ENCODE measurements around the gene TGFBI. TPM values are rescaled to one million over a fixed set of nuclear protein-coding genes. Genes with fewer than 3 reads are reported as not detected.

The TGFBI gene
- total RNA-seq, 1 experiment from 2014 or later, result 142 TPM

- H3K4me3 ChIP-seq (ENCODE audit: low read depth, low read length), result no peak overlapping the region
- Mint-ChIP-seq H3K9me3 (ENCODE audit: unreplicated experiment) (no peaks in the 10 kb centered on the region), H3K27ac (ENCODE audit: unreplicated experiment) (no peak overlapping the region), H3K4me3 (ENCODE audit: unreplicated experiment) (no peak overlapping the region), H3K4me1 (ENCODE audit: low read depth, unreplicated experiment) (no peaks in the 10 kb centered on the region), H3K27me3 (ENCODE audit: insufficient read depth, unreplicated experiment) (peaks cover 3% of the 10 kb centered on the region), H3K36me3 (ENCODE audit: insufficient read depth, unreplicated experiment) (no peaks in the 10 kb centered on the region)
- no peak for DNase-seq
- ChIA-PET POLR2A (no interaction called here), CTCF (no interaction called here)
- H3K36me3 ChIP-seq (ENCODE audit: control insufficient read depth, insufficient read depth, low read length), result no peaks in the 10 kb centered on the region
- H3K9me3 ChIP-seq, result no peaks in the 10 kb centered on the region
- BruUV-seq (replicated peaks), result no TSS peak
- intact Hi-C loops (cut with micrococcal nuclease; ENCODE audit: unreplicated experiment), result no loop called here
- no peaks in the 10 kb centered on the region for H3K4me1 ChIP-seq
- H3K27me3 ChIP-seq (replicated peaks; ENCODE audit: control insufficient read depth, insufficient read depth, low read length), result no peaks in the 10 kb centered on the region
- TF ChIP-seq, protein P1, sequence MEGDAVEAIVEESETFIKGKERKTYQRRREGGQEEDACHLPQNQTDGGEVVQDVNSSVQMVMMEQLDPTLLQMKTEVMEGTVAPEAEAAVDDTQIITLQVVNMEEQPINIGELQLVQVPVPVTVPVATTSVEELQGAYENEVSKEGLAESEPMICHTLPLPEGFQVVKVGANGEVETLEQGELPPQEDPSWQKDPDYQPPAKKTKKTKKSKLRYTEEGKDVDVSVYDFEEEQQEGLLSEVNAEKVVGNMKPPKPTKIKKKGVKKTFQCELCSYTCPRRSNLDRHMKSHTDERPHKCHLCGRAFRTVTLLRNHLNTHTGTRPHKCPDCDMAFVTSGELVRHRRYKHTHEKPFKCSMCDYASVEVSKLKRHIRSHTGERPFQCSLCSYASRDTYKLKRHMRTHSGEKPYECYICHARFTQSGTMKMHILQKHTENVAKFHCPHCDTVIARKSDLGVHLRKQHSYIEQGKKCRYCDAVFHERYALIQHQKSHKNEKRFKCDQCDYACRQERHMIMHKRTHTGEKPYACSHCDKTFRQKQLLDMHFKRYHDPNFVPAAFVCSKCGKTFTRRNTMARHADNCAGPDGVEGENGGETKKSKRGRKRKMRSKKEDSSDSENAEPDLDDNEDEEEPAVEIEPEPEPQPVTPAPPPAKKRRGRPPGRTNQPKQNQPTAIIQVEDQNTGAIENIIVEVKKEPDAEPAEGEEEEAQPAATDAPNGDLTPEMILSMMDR (IDR thresholded peaks at IDR 0.05; ENCODE audit: insufficient read depth in 1 of 2, low read depth in 1 of 2, low read length in 1 of 2, severe bottlenecking in 1 of 2, unreplicated experiment in 1 of 2), result no peak
Observed at GRCh38 chr5:136018814-136019783, 9.7 kb upstream of the TGFBI start.

DNA sequence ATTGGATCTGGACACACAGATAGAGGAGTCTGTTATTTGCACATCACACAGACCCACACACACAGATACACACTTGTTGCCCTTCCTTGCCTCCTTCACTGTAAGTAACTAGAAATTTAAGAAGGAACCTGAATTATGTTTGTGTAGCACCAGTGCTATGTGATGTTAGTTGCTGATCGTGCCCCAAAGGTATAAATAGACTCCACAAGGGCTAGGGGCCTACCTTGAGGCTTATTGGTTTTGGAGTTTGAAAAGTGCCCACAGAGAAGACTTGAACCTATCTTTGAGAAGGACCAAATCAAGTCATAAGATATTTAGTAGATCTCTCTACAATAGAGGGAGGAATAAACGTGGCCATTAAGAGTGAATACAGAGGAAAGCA lies 8.8 kb upstream of the TGFBI start:
- no peaks in the 10 kb centered on the region for H3K36me3 ChIP-seq (ENCODE audit: control insufficient read depth, insufficient read depth, low read length)
- POLR2A ChIA-PET, result no interaction called here
- H3K27me3 Mint-ChIP-seq (ENCODE audit: insufficient read depth, unreplicated experiment), result peaks cover 3% of the 10 kb centered on the region
- H3K9me3 ChIP-seq, result no peaks in the 10 kb centered on the region
- H3K4me3 Mint-ChIP-seq (ENCODE audit: unreplicated experiment), result no peak overlapping the region
- intact Hi-C loops (cut with micrococcal nuclease; ENCODE audit: unreplicated experiment), result no loop called here
- no TSS peak for BruUV-seq (replicated peaks)
- no peak overlapping the region for H3K4me3 ChIP-seq (ENCODE audit: low read depth, low read length)
- no peak for DNase-seq
- no peaks in the 10 kb centered on the region for H3K4me1 ChIP-seq
- TF ChIP-seq, protein P1 (IDR thresholded peaks at IDR 0.05; ENCODE audit: insufficient read depth in 1 of 2, low read depth in 1 of 2, low read length in 1 of 2, severe bottlenecking in 1 of 2, unreplicated experiment in 1 of 2), result no peak
- H3K4me1 Mint-ChIP-seq (ENCODE audit: low read depth, unreplicated experiment), result no peaks in the 10 kb centered on the region
- no peaks in the 10 kb centered on the region for H3K9me3 Mint-ChIP-seq (ENCODE audit: unreplicated experiment)
- CTCF ChIA-PET, result no interaction called here
- no peaks in the 10 kb centered on the region for H3K36me3 Mint-ChIP-seq (ENCODE audit: insufficient read depth, unreplicated experiment)
- H3K27ac Mint-ChIP-seq (ENCODE audit: unreplicated experiment), result no peak overlapping the region
- H3K27me3 ChIP-seq (replicated peaks; ENCODE audit: control insufficient read depth, insufficient read depth, low read length), result no peaks in the 10 kb centered on the region

GRCh38 chr5:136020383-136021015 lies 8.3 kb upstream of the TGFBI start:
- ChIA-PET CTCF (no interaction called here), POLR2A (no interaction called here)
- Mint-ChIP-seq H3K27ac (ENCODE audit: unreplicated experiment) (no peak overlapping the region), H3K36me3 (ENCODE audit: insufficient read depth, unreplicated experiment) (no peaks in the 10 kb centered on the region), H3K4me3 (ENCODE audit: unreplicated experiment) (no peak overlapping the region), H3K4me1 (ENCODE audit: low read depth, unreplicated experiment) (no peaks in the 10 kb centered on the region), H3K9me3 (ENCODE audit: unreplicated experiment) (no peaks in the 10 kb centered on the region), H3K27me3 (ENCODE audit: insufficient read depth, unreplicated experiment) (no peaks in the 10 kb centered on the region)
- Histone ChIP-seq H3K9me3 (no peaks in the 10 kb centered on the region), H3K27me3 (replicated peaks; ENCODE audit: control insufficient read depth, insufficient read depth, low read length) (no peaks in the 10 kb centered on the region), H3K4me1 (no peaks in the 10 kb centered on the region), H3K4me3 (ENCODE audit: low read depth, low read length) (no peak overlapping the region), H3K36me3 (ENCODE audit: control insufficient read depth, insufficient read depth, low read length) (no peaks in the 10 kb centered on the region)
- intact Hi-C loops (cut with micrococcal nuclease; ENCODE audit: unreplicated experiment), result no loop called here
- BruUV-seq (replicated peaks), result no TSS peak
- TF ChIP-seq, protein P1 (IDR thresholded peaks at IDR 0.05; ENCODE audit: insufficient read depth in 1 of 2, low read depth in 1 of 2, low read length in 1 of 2, severe bottlenecking in 1 of 2, unreplicated experiment in 1 of 2), result no peak
- no peak for DNase-seq
